AG04450 (cell line): Measurements from ENCODE around the gene HSPBP1. TPM values are rescaled to one million over a fixed set of nuclear protein-coding genes. Genes with fewer than 3 reads are reported as not detected.
A peak's percentile ranks its signal among the peaks of the same experiment; 100 is the strongest.

Source experiments
- CTCF ChIA-PET: fragments of 300-600, 350-600 bp; formaldehyde crosslinking; extraction: SDS; loops from one replicate; lab custom pipeline; 2022; ENCODE audit warnings: antibody characterized with exemption, inconsistent platforms; lab: Charles Lee
- POLR2A ChIA-PET: fragments of 350-600 bp; formaldehyde crosslinking; extraction: SDS; loops from one replicate; lab custom pipeline; 2021; ENCODE audit warnings: antibody characterized with exemption, inconsistent platforms; lab: Yijun Ruan, JAX
- DNase-seq: peaks from one replicate; pipeline ENCODE4 v3.0.0-alpha.2; 2011; ENCODE audit warnings: low read depth, low spot score
- H3K27ac ChIP-seq: one replicate; pipeline ENCODE4 v1.5.1; 2012; ENCODE audit warnings: low read depth, low read length, control low read depth
- H3K27me3 ChIP-seq: one replicate; pipeline ENCODE4 v1.6.0; 2012; ENCODE audit warnings: low read length; ENCODE audit not compliant: control insufficient read depth, insufficient read depth
- H3K4me3 ChIP-seq: 2 replicates; pipeline ENCODE4 v1.5.1; 2011; ENCODE audit warnings: mild to moderate bottlenecking, low read depth, low read length, control low read depth
- H3K9me3 ChIP-seq: 2 replicates; pipeline ENCODE4 v1.5.1; 2012; ENCODE audit warnings: low read length; ENCODE audit not compliant: control insufficient read depth, insufficient read depth
- CTCF ChIP-seq: IDR thresholded peaks from 2 replicates; pipeline ENCODE4 v1.5.1; 2011; ENCODE audit warnings: low read depth, low read length, control low read depth, inconsistent platforms
- polyA plus RNA-seq: library from polyadenylated mRNA; depleted of rRNA; stranded (reverse); fragments of >200 nt; gene quantifications from 2 replicates; pipeline ENCODE4 v1.2.3, GENCODE V29; 2011

Gene HSPBP1
- polyA plus RNA-seq, 1 experiment: 18.5 TPM

GRCh38 chr19:55257461-55258420 is 22.2 kb downstream of the HSPBP1 start:
- POLR2A ChIA-PET: interaction anchor here (2.4 kb wide), 1 partner anchor 150 kb away, joined by 7 read pairs; the partner anchor contains the start of gene UBE2S
- Histone ChIP-seq H3K9me3 (no peaks in the 10 kb centered on the region; the same call in 1 of the 2 replicates), H3K27ac (peak overlapping the region; percentile 21), H3K4me3 (peak overlapping the region; percentile 87), H3K27me3 (no peaks in the 10 kb centered on the region)
- TF ChIP-seq CTCF: no peak
- no peak for DNase-seq
- CTCF ChIA-PET: interaction anchor here (0.7 to 1.2 kb wide), 2 partner anchors 117 to 413 kb away, joined by 3 to 5 read pairs; no protein-coding TSS in a partner anchor

DNA sequence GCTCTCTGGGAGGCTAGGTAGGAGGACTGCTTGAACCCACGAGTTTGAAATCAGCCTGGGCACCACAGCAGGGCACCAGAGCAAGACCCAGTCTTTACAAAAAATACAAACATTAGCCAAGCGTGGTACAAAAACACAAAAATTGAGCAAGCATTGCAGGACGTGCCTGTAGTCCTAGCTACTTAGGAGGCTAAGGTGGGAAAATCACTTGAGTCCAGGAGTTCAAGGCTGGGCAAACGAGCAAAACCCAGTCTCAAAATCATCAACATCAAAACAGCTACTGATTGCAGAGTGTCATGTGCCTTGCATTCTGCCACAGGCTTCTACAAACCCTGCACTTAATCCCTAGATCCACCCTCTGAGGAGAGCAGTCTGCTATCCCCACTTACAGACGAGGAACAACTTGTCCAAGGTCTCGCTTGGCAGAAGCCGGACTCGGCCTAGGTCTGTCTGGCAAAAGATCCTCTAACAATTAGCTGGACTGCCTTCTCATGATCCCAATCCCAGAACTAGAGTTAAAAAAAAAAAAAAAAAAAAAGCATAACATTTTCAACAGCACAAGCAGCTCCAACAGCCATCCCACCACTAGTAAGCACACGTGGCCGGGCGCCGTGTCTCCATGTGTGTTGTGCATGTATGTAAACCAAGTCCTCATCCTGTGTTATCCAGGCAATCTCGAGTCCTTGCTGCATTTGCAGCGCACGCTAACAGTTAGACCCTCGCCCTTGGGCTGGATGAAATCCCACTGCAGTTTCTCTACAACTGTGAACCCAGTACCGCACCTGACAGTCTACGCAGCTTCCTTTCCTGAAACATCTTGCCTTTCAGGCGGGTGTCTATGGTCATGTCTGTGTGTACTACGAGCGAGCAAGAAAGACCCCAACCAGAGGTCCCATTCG is 23.1 kb downstream of the HSPBP1 start:
- no peaks in the 10 kb centered on the region; the same call in 1 of the 2 replicates for H3K9me3 ChIP-seq
- no peak for TF ChIP-seq CTCF
- CTCF ChIA-PET: interaction anchor here (0.7 to 1.2 kb wide), 4 partner anchors 116 to 414 kb away, joined by 3 to 5 read pairs (median 4); no protein-coding TSS in a partner anchor
- peak overlapping the region; percentile 87 for H3K4me3 ChIP-seq
- no peaks in the 10 kb centered on the region for H3K27me3 ChIP-seq
- POLR2A ChIA-PET: interaction anchor here (2.4 kb wide), 1 partner anchor 151 kb away, joined by 7 read pairs; the partner anchor contains the start of gene UBE2S
- H3K27ac ChIP-seq: no peak overlapping the region
- DNase-seq: no peak

DNA sequence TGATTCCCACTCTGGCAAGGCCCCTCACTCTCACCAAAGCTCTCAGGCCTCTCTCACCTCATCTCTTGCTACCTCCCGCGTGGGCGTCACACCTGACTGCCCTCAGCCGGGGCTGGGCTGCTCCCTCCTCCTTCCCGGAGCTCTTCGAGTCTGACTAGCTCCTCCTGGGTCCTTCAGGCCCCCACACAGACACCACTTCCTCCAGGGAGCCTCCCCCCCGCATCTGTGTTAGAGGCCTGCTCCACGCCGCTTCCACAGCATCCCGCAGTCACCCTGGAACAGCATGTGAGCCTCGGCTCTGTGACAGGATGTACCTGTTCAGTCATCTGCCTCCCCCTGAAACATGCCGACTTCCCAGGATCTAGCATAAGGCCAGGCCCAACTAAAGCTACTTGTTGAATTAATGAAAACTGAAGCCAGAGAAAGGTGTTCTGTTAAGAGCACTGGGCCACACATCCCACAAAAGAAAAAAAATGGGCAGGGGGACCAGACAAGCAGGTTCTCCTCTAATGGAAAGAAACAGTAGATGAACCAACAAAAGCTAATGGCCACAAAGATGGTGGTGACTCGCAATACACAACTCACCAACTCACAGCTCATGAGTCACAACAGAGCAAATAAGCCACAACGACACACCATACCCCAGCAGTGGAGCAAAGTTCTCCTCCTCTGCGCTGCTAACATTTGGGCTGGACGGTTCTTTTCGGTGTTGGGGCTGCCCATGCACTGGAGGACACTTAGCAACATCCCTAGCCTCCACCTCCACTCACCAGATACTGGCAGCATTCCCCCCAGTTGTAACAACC is 24.1 kb downstream of the HSPBP1 start:
- peak overlapping the region; percentile 87; the same call in 1 of the 2 replicates for H3K4me3 ChIP-seq
- H3K27ac ChIP-seq: peak overlapping the region; percentile 3
- POLR2A ChIA-PET: interaction anchor here (2.4 kb wide), 1 partner anchor 152 kb away, joined by 7 read pairs; the partner anchor contains the start of gene UBE2S
- H3K27me3 ChIP-seq: no peaks in the 10 kb centered on the region
- H3K9me3 ChIP-seq: no peaks in the 10 kb centered on the region; the same call in 1 of the 2 replicates
- no peak for DNase-seq
- no peak for TF ChIP-seq CTCF
- CTCF ChIA-PET: interaction anchor here (0.7 to 1.2 kb wide), 3 partner anchors 115 to 248 kb away, joined by 3 to 5 read pairs (median 4); no protein-coding TSS in a partner anchor

GRCh38 chr19:55254625-55254977 is 25.3 kb downstream of the HSPBP1 start:
- CTCF ChIA-PET: no interaction called here
- Histone ChIP-seq H3K27ac (no peak overlapping the region), H3K27me3 (no peaks in the 10 kb centered on the region), H3K9me3 (no peaks in the 10 kb centered on the region; the same call in 1 of the 2 replicates), H3K4me3 (no peak overlapping the region)
- POLR2A ChIA-PET: no interaction called here
- TF ChIP-seq CTCF: no peak
- DNase-seq: no peak
